HG03039 (cell line): ENCODE results near the gene HSD17B13.
"Not testable (repeated sequence)": the region's sequence is repeated elsewhere in the genome, so short reads cannot be mapped to it uniquely, and the experiment has no call there.

ENCODE experiments used
- ATAC-seq: cut with Tn5 transposase; IDR thresholded peaks from one replicate; pipeline ENCODE4 v1.9.1; 2021; ENCODE audit warnings: mild to moderate bottlenecking, moderate library complexity; ENCODE audit not compliant: unreplicated experiment

The HSD17B13 gene

GRCh38 chr4:87322754-87323153 is at the start of gene HSD17B13:
HSD17B13 (minus strand) TSS chr4:87322882; CDS start chr4:87322841, 41 bp downstream.
- ATAC-seq: no peak

- no peak for ATAC-seq
These were observed 47.4 kb upstream of the HSD17B13 start for GRCh38 chr4:87370068-87370467.

DNA sequence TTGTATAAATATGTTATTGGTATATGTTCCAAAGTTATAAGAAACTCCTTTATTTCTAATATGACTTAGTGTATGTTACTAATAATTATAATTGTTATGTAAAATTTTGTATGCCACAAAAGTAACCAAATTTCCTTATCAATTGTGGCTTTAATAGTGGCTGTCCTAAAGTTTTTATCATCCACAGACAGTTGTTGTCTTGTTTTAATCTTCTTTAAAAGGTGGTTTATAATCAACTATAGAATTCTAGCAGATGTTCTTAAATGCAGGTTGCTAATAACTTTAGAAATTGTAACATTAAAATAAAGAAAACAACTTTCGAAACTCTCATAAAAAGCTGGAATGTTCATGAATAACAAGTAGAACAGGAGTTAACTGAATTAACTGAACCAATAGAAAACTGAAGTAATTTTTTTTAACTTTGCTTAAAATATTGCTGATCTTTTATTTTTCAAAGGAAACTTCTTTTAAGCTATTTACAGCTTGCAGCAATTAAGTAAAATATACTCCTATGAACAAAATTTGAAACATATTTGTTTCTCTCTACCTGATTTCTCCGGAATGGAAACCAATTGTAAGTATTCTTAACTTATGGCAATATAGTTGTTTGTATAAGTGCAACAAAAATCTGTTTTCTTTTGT is 44.0 kb upstream of the HSD17B13 start:
- no peak for ATAC-seq

GRCh38 chr4:87365348-87365747 is 42.7 kb upstream of the HSD17B13 start:
- ATAC-seq: no peak

- ATAC-seq: no peak
These were observed 40.9 kb upstream of the HSD17B13 start for GRCh38 chr4:87363552-87363951.

- no peak for ATAC-seq
These were observed 37.8 kb upstream of the HSD17B13 start for GRCh38 chr4:87360338-87360935.

DNA sequence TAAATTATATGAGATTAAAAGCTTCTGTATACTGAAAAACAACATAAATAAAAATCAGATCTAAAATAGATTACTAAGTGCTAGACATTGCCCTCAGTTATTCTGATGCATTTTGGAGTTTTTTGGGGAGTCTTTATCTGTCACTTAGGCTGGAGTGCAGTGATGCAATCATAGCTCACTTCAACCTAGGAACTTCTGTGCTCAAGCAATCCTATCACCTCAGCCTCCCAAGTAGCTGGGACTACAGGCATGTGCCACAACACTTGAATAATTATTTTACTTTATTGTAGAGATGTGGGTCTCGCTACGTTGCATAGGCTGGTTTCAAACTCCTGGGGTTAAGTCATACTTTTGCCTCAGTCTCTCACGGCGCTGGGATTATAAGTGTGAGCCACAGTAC is 36.6 kb upstream of the HSD17B13 start:
- ATAC-seq: no peak

- no peak for ATAC-seq
These were observed 34.3 kb upstream of the HSD17B13 start for GRCh38 chr4:87356832-87357526.

DNA sequence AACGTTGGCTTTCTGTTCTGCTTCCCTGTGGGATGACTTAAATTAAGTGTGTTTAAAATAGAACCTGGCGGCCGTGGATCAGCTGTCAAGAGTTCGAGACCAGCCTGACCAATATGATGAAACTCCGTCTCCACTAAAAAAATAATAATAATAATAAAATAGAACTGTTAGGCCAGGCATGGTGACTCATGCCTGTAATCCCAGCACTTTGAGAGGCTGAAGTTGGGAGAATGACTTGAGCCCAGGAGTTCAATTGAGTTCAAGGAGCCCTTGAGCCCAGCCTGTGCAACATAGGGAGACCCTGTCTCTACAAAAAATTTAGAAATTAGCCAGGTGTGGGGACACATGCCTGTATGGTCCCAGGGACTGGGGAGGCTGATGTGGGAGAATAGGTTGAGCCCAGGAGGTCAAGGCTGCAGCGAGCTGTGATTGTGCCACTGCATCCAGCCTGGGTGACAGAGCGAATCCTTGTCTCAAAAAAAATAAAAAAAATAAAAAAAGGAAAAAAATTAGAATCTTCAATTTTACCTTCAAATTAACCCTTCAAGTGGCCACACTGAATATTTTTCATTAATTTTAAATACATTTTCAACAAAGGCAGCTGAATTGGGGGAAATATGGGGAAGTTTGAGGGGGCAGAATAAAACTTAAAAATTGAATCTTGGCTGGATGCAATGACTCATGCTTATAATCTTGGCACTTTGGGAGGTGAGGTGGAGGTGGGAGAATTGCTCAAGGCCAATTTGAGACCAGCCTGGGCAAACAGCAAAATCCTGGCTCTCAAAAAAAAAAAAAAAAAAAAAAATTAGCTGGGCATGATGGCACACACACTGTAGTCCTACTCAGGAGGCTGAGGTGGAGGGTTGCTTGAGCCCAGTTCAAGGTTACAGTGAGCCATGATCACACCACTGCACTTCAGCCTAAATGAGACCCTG is 31.8 kb upstream of the HSD17B13 start:
- ATAC-seq: no peak

- ATAC-seq: peak; percentile 85
These were observed 30.9 kb upstream of the HSD17B13 start for GRCh38 chr4:87353592-87353991.

DNA sequence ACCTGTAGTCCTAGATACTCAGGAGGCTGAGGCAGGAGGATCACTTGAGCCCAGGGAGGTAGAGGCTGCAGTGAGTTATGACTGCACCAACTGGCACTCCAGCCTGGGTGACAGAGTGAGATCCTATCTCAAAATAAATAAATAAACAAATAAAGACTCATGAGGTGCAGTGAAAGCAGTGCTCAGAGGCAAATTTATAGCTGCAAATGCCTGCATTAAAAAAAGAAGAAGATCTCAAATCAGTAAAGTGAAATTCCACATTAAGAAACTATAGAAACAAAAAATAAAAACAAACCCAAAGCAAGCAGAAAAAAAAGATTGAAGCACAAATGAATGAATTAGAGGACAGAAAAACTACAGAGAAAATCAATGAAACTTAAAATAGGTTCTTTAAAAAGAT is 22.5 kb upstream of the HSD17B13 start:
- ATAC-seq: no peak

- no peak for ATAC-seq
These were observed 20.2 kb upstream of the HSD17B13 start for GRCh38 chr4:87342872-87343271.

DNA sequence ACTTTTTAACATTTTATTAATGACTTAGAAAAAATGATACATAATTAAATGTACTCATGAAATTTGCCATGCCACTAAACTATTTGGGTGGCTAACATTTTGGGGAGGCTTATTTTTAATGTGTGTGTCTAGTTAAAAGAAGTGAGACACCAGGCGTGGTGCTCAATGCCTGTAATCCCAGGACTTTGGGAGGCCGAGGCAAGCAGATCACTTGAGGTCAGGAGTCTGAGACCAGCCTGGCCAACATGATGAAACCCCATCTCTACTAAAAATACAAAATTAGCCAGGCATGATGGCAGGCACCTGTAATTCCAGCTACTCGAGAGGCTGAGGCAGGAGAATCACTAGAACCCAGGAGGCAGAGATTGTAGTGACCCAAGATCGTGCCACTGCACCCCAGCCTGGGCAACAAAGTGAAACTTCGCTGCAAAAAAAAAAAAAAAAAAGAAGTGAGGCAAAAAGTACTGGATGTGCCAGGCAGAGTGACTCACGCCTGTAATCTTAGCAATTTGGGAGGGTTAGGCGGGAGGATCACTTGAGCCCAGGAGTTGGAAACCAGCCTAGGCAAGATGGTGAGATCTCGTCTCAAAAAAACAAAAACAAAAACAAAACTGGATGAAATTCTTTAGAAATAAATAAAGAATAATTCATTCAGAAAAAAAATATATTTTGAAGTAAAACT is 19.4 kb upstream of the HSD17B13 start:
- not testable (repeated sequence) for ATAC-seq

GRCh38 chr4:87339440-87339839 is 16.8 kb upstream of the HSD17B13 start:
- no peak for ATAC-seq

DNA sequence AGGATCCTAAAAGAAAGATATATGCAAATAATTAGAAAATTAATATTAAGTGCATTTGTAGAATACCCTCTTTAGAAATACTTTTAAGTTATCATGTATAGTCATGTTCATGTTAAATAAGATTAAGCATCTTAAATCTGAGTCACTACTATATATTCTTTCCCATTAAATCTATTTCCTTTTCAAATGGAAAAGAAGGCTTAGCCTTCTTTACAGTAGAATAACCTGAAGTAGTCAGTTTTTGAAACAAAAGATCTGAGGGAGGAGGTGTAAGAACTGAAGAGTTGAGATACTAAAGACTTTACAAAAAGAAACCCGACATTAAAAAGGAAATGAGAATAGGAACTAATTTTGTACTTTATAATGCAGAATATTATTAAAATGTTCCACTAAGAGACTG is 14.7 kb upstream of the HSD17B13 start:
- ATAC-seq: no peak

- ATAC-seq: no peak
These were observed 10.6 kb upstream of the HSD17B13 start for GRCh38 chr4:87333267-87333666.

GRCh38 chr4:87330761-87331160 is 8.1 kb upstream of the HSD17B13 start:
- ATAC-seq: no peak

DNA sequence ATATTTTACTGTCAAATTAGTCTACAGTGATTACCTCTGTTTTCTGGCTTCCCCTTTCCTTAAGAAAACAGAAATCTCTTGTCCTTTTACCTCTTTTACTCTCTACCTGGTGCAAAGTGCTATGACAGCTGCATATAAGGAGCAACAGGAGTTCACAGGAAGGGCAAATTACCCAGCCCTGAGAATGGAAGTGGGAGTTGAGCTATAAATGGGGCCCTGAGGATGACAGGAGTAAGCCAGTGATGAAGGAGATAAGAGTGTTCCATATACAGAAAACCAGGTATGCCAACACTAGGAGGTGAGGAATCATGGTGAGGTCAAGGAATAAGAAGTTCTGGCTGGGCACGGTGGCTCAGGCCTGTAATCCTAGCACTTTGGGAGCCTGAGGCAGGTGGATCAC is 4.5 kb upstream of the HSD17B13 start:
- no peak for ATAC-seq

DNA sequence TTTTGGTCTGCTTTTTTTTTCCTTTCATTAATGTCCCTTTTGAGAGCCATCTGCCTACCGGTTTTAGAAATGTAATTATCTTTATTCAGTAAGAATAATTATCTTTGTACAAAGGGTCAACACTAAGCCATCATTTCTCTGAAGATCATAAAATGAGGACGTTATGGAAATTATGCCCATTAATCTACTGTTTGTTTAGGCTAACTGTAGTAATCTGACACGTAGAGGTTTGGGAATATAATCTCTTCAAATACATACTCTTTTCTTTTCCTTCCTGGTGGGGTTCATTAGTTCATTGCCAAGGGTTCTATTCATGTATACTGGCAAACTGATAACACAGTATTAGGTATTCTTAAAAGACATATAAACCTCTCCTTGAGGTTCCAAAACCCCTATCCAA is 3.8 kb upstream of the HSD17B13 start:
- no peak for ATAC-seq

- ATAC-seq: no peak
These were observed 794 bp downstream of the HSD17B13 start for GRCh38 chr4:87321888-87322287.

GRCh38 chr4:87317527-87317926 is 5.2 kb downstream of the HSD17B13 start:
- ATAC-seq: no peak
